GM18505 (cell line): Measurements from ENCODE around the gene ZNF217.
"Not testable (repeated sequence)": the region's sequence is repeated elsewhere in the genome, so short reads cannot be mapped to it uniquely, and the experiment has no call there.

Source experiments
- ATAC-seq: cut with Tn5 transposase; IDR thresholded peaks from one replicate; pipeline ENCODE4 v1.9.1; 2021; ENCODE audit not compliant: unreplicated experiment
- POLR2A ChIP-seq: IDR thresholded peaks from 4 replicates; pipeline ENCODE4 v1.6.1; 2011; ENCODE audit warnings: borderline replicate concordance; ENCODE audit not compliant: insufficient read depth, insufficient read length; ENCODE audit errors: extremely low read depth

Gene ZNF217

DNA sequence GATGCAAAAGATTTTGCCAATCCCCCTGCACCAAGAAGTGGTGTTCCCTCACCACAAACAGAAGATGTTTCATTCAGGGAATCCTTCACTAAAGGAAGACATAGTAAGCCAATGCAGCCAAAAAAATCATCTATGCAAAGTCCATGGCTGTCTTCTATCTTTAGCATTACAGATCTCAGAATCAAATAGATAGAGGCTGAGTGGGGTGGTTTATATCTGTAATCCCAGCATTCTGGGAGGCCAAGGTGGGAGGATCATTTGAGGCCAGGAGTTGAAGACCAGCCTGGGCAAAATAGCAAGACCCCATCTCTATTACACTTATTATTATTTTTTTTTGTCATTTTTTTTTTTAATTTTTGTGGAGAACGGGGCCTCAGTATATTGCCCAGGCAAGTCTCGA lies 32.9 kb upstream of the ZNF217 start:
- no peak for ATAC-seq
- TF ChIP-seq POLR2A = no peak

DNA sequence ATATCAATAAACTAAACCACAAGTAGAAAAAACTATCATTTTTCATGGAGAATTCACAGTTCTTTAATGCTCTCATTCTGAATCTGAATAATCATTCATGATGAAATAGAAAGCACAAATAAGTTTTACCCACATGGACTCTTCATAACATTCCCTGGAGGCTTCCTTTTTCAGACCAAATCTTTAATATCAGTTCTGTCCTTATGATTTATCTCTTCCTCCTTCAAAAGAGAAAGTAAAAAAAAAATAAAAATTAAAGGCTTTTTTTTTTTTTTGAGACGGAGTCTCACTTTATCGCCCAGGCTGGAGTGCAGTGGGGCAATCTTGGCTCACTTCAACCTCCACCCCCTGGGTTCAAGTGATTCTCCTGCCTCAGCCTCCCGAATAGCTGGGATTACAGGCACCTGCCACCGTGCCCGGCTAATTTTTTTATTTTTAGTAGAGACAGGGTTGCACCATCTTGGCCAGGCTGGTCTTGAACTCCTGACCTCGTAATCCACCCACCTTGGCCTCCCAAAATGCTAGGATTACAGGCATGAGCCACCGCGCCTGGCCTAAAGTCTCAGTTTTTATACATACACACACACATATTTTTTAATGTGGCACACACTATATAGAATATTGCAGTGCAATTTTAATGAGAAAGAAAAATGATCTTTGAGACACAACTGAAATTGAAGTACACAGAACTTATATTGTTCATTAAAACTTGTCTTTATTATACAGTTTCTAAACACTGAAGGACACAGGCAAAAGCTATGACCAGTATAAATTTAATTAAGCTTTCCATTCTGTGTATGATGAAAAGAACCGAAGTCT lies 31.9 kb upstream of the ZNF217 start:
- TF ChIP-seq POLR2A = no peak
- no peak for ATAC-seq

DNA sequence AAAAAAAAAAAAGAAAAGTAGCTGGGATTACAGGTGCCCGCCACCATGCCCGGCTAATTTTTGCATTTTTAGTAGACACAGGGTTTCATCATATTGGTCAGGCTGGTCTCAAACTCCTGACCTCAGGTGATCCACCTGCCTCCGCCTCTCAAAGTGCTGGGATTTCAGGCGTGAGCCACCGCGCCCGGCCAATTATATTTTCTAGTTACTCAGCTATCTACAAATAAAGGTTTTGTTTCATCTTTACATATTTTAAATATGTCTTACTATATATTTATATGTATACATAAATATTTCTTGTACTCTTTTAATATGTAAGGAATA lies 31.2 kb upstream of the ZNF217 start:
- ATAC-seq = not testable (repeated sequence)

DNA sequence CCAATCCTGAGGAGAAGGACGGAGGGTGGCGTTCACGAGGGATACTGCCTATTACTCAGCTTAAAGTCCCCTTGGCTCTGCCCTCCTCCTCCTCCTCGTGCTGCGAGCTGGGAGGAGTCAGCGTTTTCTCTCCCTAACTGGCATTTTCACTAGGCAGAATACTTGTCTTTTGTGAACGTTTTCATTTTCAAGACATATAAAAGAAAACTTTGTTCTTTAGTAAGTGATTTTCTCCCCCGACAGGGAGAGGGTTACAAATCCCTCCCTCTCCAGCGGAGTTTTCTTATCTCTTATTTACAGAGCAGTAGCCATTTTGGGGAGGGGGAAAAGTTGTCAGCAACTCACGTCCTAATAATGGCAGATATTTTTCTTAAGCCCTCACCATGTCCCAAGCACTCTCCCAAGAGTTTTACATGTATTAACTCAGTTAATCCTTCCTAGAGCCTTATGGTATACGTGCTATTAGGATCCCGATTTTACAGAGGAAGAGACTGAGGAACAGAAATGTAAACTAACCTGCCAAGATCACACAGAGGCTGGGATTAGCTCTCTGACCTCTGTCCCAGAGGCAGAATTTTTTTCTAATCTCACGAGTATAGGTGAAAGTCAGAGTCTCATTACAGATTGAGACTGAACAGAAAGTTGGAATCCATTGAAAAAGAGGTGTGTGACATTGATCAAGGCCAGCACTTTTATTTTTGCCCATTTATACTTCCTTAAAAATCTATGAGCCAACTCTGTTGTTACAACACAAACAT lies 30.0 kb upstream of the ZNF217 start:
- TF ChIP-seq POLR2A = peak; percentile 58
- ATAC-seq = peak; percentile 38

DNA sequence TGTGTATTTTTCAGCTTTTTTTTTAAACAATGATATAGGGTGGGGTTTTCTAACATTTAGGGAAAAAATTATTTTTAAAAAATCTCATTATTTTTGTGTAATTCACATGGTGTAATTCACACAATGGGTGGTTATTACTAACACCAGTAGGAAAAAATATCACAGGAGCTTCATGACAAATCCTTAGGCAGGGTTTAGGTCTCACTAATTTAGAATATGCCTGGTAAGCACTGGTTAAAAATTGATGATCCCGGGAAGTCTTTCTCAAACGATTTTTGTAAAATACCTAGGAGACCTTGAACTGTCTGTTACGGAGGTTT lies 29.5 kb upstream of the ZNF217 start:
- no peak for ATAC-seq
- TF ChIP-seq POLR2A = no peak

DNA sequence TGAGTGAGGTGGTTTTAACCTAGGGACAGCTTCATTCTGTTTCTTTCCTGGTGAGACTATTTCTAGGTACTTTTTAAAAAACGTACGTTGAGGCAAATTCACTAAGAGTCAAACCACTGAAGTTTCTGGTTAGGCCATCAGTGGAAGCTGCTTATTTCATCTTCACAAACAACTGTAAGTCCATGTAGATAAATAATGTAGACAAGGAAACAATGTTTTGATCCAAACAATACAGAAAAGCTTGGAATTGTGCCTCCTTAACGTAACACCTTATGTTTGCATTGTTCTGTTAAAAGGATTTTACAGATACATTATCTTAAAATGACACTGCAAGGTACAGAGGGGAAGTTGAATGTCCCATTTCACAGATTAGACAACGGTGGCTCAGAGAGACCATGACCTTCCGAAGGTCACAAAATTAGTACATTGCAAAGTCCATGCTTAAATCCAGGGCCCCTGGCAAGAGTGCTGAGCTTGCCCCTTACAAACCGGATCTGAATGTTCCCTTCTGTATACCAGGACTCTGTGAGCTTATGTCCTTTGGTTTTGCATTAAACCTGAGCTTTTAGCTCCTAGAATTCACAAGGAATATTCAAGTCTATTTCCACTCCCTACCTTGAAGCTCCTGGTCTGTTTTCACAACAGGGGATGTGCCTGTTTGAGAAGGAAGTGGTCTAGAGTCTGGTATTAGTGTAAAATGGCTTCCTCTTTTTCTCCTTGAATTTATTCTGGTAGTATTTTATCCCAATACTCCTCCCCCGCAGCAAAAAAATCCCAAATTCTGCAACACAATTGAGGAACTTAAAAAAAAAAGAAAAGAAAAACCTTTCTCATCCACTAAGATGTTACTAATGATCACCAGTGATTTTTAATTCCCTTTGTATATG lies 28.9 kb upstream of the ZNF217 start:
- TF ChIP-seq POLR2A = peak; percentile 2
- ATAC-seq = no peak

DNA sequence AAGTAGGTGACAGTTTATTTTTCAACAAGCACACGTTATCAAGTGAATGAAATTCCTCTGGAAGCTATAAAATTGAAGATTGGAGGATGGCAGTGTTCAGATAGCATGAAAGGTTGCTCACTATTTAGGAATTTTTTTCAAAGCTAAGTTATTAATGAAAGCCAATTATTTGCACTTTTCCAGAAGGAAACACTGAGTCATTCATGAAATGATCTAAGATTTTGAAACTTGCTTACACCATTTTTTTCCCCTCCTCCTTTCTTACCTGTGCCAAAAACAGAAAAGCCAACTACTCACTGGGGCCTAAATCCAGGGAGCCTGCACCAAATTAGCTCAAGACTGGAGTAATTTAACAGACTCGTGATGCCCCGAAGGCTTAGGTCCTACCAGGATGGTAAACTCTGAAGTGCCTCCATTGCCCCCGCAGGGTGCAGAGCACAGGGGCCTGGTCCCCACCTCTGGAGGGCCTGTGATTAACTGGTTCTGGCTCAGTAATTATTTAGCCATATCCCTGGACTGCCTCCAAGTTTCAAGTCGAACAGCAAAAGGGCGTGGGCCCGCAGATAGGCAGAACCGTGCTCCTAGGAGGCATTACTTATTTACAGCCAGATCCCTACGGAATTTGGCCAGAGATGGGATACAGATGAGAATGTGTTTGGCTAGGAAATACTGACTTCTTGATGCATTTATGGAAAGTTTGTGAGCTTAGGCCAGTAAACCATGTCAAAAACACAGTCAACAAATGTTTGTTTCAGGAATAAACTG lies 28.0 kb upstream of the ZNF217 start:
- no peak for TF ChIP-seq POLR2A
- no peak for ATAC-seq

DNA sequence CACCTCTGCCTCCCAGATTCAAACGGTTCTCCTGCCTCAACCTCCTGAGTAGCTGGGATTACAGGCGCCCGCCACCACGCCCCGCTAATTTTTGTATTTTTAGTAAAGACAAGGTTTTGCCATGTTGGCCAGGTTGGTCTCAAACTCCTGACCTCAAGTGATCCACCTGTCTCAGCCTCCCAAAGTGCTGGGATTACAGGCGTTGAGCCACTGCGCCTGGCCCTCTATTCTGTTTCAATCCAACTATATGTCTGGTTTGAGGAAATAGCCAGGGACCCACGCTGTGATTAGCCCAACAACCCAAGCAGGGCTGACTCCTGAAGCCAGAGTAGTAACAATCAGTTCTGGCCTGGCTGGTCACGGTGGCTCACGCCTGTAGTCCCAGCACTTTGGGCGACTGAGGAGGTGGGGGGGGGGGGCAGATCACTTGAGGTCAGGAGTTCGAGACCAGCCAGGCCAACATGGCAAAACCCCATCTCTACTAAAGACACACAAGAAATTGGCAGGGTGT lies 24.9 kb upstream of the ZNF217 start:
- ATAC-seq = not testable (repeated sequence)

DNA sequence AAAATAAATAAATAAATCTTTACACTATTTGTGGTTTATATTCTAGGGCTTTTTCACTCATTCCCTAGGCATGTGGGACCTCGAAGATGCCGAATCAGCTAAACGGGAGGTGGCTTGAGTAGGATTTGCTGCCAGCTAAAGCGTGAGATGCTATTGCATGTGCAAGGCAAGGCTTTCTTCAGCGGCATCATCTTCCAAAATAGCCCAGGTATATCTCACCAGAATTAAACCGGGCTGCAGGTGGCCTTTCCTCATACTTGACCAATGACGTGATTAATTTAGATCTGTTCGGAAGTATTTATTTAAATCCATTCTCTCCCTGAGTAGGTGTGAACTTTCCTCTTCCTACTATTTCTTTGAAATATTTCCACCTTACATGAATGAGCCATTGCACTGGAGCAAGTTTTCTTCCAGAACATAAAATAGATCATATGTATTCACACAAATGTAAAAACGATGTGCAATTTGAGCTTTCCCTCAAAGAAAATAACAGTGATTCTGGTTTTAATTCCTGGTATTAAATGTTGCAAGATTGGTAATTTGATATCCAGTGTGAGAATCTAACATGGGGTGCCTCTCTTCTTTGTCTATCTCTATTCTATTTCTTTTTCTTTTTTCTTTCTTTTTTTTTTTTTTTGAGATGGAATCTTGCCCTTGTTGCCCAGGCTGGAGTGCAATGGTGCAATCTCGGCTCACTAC lies 24.3 kb upstream of the ZNF217 start:
- ATAC-seq = no peak
- TF ChIP-seq POLR2A = no peak

DNA sequence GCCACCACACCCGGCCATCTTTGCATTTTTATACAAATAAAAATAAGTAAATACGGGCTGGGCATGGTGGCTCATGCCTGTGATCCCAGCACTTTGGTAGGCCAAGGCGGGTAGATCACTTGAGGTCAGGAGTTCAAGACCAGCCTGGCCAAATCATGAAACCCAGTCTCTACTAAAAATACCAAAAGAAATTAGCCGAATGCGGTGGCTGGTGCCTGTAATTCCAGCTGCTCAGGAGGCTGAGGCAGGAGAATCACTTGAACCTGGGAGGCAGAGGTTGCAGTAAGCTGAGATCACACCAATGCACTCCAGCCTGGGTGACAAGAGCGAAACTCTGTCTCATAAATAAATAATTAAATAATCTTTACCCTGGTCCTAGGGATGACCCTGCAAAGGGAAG lies 22.9 kb upstream of the ZNF217 start:
- not testable (repeated sequence) for ATAC-seq

DNA sequence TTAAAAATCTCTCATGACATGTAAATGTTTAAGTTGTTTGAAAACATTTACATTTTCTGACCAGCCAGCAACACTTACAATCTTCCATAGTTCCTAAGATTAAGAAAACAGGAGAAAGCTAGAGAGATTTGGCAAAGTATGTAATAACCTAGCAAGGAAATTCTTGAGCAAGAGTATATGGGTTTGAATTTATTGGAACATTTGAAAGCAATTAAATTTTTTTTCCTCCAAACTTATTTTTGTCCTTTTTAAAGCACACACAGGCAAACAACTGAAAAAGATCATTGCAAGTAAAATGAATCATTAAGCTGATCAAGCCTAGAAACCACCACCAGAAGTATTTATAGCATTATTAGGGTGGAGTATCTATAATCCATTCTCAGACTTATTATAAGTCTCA lies 20.1 kb upstream of the ZNF217 start:
- no peak for TF ChIP-seq POLR2A
- no peak for ATAC-seq

DNA sequence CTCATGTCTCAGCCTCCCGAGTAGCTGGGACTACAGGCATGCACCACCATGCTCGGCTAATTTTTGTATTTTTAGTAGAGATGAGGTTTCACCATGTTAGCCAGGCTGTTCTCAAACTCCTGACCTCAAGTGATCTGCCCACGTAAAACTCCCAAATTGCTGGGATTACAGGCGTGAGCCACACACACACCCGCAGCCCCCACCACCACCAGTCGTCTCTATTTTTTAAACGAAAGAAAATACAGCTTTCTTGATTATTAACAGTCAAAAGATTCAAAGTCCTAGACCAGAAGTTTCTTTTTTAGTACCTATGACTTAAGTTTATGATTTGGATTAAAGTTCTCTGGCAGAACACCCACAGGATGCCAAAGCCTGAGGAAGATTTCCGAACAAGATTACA lies 18.6 kb upstream of the ZNF217 start:
- ATAC-seq = not testable (repeated sequence)

DNA sequence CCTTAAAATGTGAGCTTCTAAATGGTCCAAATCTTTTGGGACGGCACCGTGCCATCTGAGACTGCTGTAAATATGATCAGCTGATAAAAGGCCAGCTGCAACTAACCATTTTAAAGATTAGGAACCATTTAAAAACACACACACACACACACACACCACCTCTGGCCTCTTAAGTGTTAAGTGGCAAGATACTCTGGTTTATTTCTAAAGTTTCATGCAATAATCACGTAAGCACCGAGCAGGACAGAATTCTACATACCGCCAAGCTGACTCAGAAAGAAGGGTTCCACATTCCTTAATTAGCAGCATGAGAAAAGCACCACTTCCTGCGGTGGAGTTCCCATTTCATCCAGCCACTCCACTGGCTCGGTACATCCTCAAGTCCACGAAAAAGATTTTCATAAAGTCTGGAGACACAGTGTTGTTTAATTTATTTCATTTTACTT lies 17.8 kb upstream of the ZNF217 start:
- TF ChIP-seq POLR2A = no peak
- no peak for ATAC-seq
